GM23248 (cell line): ENCODE data around the gene DDAH1.

Experiments used
- EZH2 ChIP-seq: fragments of 200-600 bp; sonication (generic); IDR thresholded peaks from 2 replicates; pipeline ENCODE4 v1.6.1; 2018; ENCODE audit warnings: antibody characterized with exemption, mild to moderate bottlenecking; ENCODE audit not compliant: insufficient read depth, poor library complexity, severe bottlenecking
- EZH2phosphoT487 ChIP-seq: fragments of 200-600 bp; sonication (generic); IDR thresholded peaks from 2 replicates; pipeline ENCODE4 v1.6.1; 2018; ENCODE audit warnings: antibody characterized with exemption, moderate library complexity, mild to moderate bottlenecking, low read depth; ENCODE audit not compliant: insufficient read depth

- TF ChIP-seq EZH2phosphoT487 (no peak), EZH2 (no peak)
Measured at GRCh38 chr1:85306236-85306635, 158.7 kb downstream of the DDAH1 start.
